ENCODE results near the gene WHAMM. TPM values are rescaled to one million over a fixed set of nuclear protein-coding genes. Genes with fewer than 3 reads are reported as not detected.

The WHAMM gene
- total and polyA plus RNA-seq, 4 donors, result 4.2 to 10.4 (median 6.6) TPM

- H3K4me3 ChIP-seq, result no peak overlapping the region
- no peaks in the 10 kb centered on the region for H3K36me3 ChIP-seq (ENCODE audit: control insufficient read depth in 4 of 4, insufficient read depth in 4 of 4, low read length in 4 of 4)
- H3K27ac ChIP-seq (ENCODE audit: low read depth in 1 of 2, low read length in 1 of 2), result peak overlapping the region in 1 of 2 donors; percentile 87
- 91 to 93% methylated on average over 2 of the region's 2 CpGs for whole genome bisulfite sequencing, 2 donors
- no peak for DNase-seq
- H3K27me3 ChIP-seq (ENCODE audit: control insufficient read depth in 3 of 3, insufficient read depth in 3 of 3, low read length in 2 of 3), result peaks cover 0 to 4% (median 0%) of the 10 kb centered on the region in 3 donors
- ATAC-seq (ENCODE audit: insufficient read depth, low FRiP score), result no peak
- H3K4me1 ChIP-seq (ENCODE audit: control insufficient read depth in 5 of 5, insufficient read depth in 5 of 5, low read length in 5 of 5), result peaks cover 0 to 4% (median 3%) of the 10 kb centered on the region in 5 donors
- no peak overlapping the region for H3K9ac ChIP-seq (ENCODE audit: insufficient read depth in 1 of 2, low read length in 2 of 2)
- no peaks in the 10 kb centered on the region for H3K9me3 ChIP-seq (ENCODE audit: control insufficient read depth in 4 of 4, insufficient read depth in 3 of 4, low read length in 3 of 4)
- no peak for TF ChIP-seq CTCF (IDR thresholded peaks at IDR 0.05; ENCODE audit: control extremely low read depth, extremely low read depth)
These were observed 5.4 kb upstream of the WHAMM start for GRCh38 chr15:82803793-82804574.

GRCh38 chr15:82804575-82804949, 4.9 kb upstream of the WHAMM start:
- TF ChIP-seq CTCF (IDR thresholded peaks at IDR 0.05; ENCODE audit: control extremely low read depth, extremely low read depth), result no peak
- Histone ChIP-seq H3K9me3 (ENCODE audit: control insufficient read depth in 4 of 4, insufficient read depth in 3 of 4, low read length in 3 of 4) (no peaks in the 10 kb centered on the region), H3K27ac (ENCODE audit: low read depth in 1 of 2, low read length in 1 of 2) (peak overlapping the region in 1 of 2 donors; percentile 87), H3K9ac (ENCODE audit: insufficient read depth in 1 of 2, low read length in 2 of 2) (no peak overlapping the region), H3K4me3 (no peak overlapping the region), H3K27me3 (ENCODE audit: control insufficient read depth in 3 of 3, insufficient read depth in 3 of 3, low read length in 2 of 3) (peaks cover 0 to 4% (median 0%) of the 10 kb centered on the region in 3 donors), H3K4me1 (ENCODE audit: control insufficient read depth in 5 of 5, insufficient read depth in 5 of 5, low read length in 5 of 5) (peaks cover 0 to 5% (median 3%) of the 10 kb centered on the region in 5 donors), H3K36me3 (ENCODE audit: control insufficient read depth in 4 of 4, insufficient read depth in 4 of 4, low read length in 4 of 4) (no peaks in the 10 kb centered on the region)
- 59 to 75% methylated on average over 1 of the region's 1 CpG for WGBS, 2 donors
- DNase-seq (peak in 2 of 3 donors; percentile 7 to 44), ATAC-seq (ENCODE audit: insufficient read depth, low FRiP score) (no peak)

- TF ChIP-seq CTCF (IDR thresholded peaks at IDR 0.05; ENCODE audit: control extremely low read depth, extremely low read depth), result no peak
- Histone ChIP-seq H3K27me3 (ENCODE audit: control insufficient read depth in 3 of 3, insufficient read depth in 3 of 3, low read length in 2 of 3) (peaks cover 0 to 4% (median 0%) of the 10 kb centered on the region in 3 donors), H3K9ac (ENCODE audit: insufficient read depth in 1 of 2, low read length in 2 of 2) (no peak within 1 kb of the TSS), H3K27ac (ENCODE audit: low read depth in 1 of 2, low read length in 1 of 2) (peak within 1 kb of the TSS; percentile 10 to 87), H3K4me1 (ENCODE audit: control insufficient read depth in 5 of 5, insufficient read depth in 5 of 5, low read length in 5 of 5) (peaks cover 0 to 8% (median 4%) of the 10 kb centered on the region in 5 donors), H3K9me3 (ENCODE audit: control insufficient read depth in 4 of 4, insufficient read depth in 3 of 4, low read length in 3 of 4) (no peaks in the 10 kb centered on the region), H3K36me3 (ENCODE audit: control insufficient read depth in 4 of 4, insufficient read depth in 4 of 4, low read length in 4 of 4) (no peaks in the 10 kb centered on the region), H3K4me3 (no peak within 1 kb of the TSS)
- 54 to 66% methylated on average over 2 of the region's 2 CpGs for WGBS, 2 donors
- peak; percentile 11 to 50 (median 23) for DNase-seq
- no peak for ATAC-seq (ENCODE audit: insufficient read depth, low FRiP score)
These were observed 3.4 kb upstream of the WHAMM start, which contains the start of gene FSD2 for GRCh38 chr15:82805994-82806406. Gene FSD2 (minus strand): TSS chr15:82806069. CDS start chr15:82787390, 18,679 bp downstream.
